Activated CD4-positive, alpha-beta T cell treated with anti-CD3 and anti-CD28 coated beads, Interleukin-2, amount 10 ng/mL, durations not matched to agents 7 days and 5 days (primary cell): ENCODE results near the gene SERPINA1. TPM values are rescaled to one million over a fixed set of nuclear protein-coding genes. Genes with fewer than 3 reads are reported as not detected.

Source experiments
- total RNA-seq, 2 experiments: library from RNA; stranded (reverse); gene quantifications; one replicate each; pipeline ENCODE4 v1.2.3, GENCODE V29; 2021

SERPINA1 gene
- total RNA-seq, 2 experiments from 2014 or later = 4.1 to 4.4 TPM

Other genes with a start within 250 kb of the SERPINA1 start
- 1 to 10 TPM; 3.0 to 3.7 TPM for gene PPP4R4, start 214.3 kb downstream of the SERPINA1 start, total RNA-seq
- gene SERPINA10, start 95.3 kb downstream of the SERPINA1 start, total RNA-seq = not detected
- gene SERPINA6, start 65.3 kb downstream of the SERPINA1 start, total RNA-seq = not detected
- gene SERPINA2, start 21.9 kb downstream of the SERPINA1 start, total RNA-seq = not detected
- not detected for gene SERPINA11, start 64.2 kb upstream of the SERPINA1 start, total RNA-seq
- gene SERPINA9, start 87.6 kb upstream of the SERPINA1 start, total RNA-seq = not detected
- not detected for gene SERPINA12, start 120.9 kb upstream of the SERPINA1 start, total RNA-seq
- not detected for gene SERPINA4, start 172.8 kb upstream of the SERPINA1 start, total RNA-seq
- not detected for gene SERPINA5, start 192.8 kb upstream of the SERPINA1 start, total RNA-seq
- gene SERPINA3, start 223.8 kb upstream of the SERPINA1 start, total RNA-seq = not detected